HG03108 (cell line): ENCODE data around the gene CPSF4L.
"Not testable (repeated sequence)": the region's sequence is repeated elsewhere in the genome, so short reads cannot be mapped to it uniquely, and the experiment has no call there.

Source experiments
- ATAC-seq: cut with Tn5 transposase; IDR thresholded peaks from one replicate; pipeline ENCODE4 v1.9.1; 2021; ENCODE audit warnings: moderate library complexity; ENCODE audit not compliant: unreplicated experiment

CPSF4L gene

GRCh38 chr17:73269791-73270190 lies 8.1 kb upstream of the CPSF4L start:
- ATAC-seq, result no peak

GRCh38 chr17:73269329-73269615 lies 7.6 kb upstream of the CPSF4L start:
- no peak for ATAC-seq

GRCh38 chr17:73268582-73269328 lies 7.1 kb upstream of the CPSF4L start:
- no peak for ATAC-seq

- no peak for ATAC-seq
Observed at GRCh38 chr17:73267648-73268537, 6.2 kb upstream of the CPSF4L start.

- ATAC-seq, result no peak
Observed at GRCh38 chr17:73266796-73267195, 5.1 kb upstream of the CPSF4L start.

GRCh38 chr17:73265646-73266640 lies 4.3 kb upstream of the CPSF4L start:
- no peak for ATAC-seq

- not testable (repeated sequence) for ATAC-seq
Observed at GRCh38 chr17:73264448-73264847, 2.8 kb upstream of the CPSF4L start.

- no peak for ATAC-seq
Observed at GRCh38 chr17:73262676-73263642, 1.3 kb upstream of the CPSF4L start.

- no peak for ATAC-seq
Observed at GRCh38 chr17:73261952-73262675, 434 bp upstream of the CPSF4L start.

- no peak for ATAC-seq
Observed at GRCh38 chr17:73257516-73257915, 4.2 kb downstream of the CPSF4L start.

GRCh38 chr17:73256220-73256619 lies 5.5 kb downstream of the CPSF4L start:
- no peak for ATAC-seq

GRCh38 chr17:73255671-73256181 lies 6.0 kb downstream of the CPSF4L start:
- no peak for ATAC-seq

- no peak for ATAC-seq
Observed at GRCh38 chr17:73251871-73252270, 9.8 kb downstream of the CPSF4L start.

GRCh38 chr17:73250851-73251640 lies 10.6 kb downstream of the CPSF4L start:
- no peak for ATAC-seq

GRCh38 chr17:73249700-73250099 lies 12.0 kb downstream of the CPSF4L start:
- no peak for ATAC-seq

GRCh38 chr17:73248532-73248931 lies 13.1 kb downstream of the CPSF4L start:
- no peak for ATAC-seq

- ATAC-seq, result no peak
Observed at GRCh38 chr17:73247726-73248125, 14.0 kb downstream of the CPSF4L start.

- ATAC-seq, result no peak
Observed at GRCh38 chr17:73240561-73240960, 21.1 kb downstream of the CPSF4L start.
